HG03159 (cell line): Measurements from ENCODE around the gene TMEM135.
A peak's percentile ranks its signal among the peaks of the same experiment; 100 is the strongest.
"Not testable (repeated sequence)": the region's sequence is repeated elsewhere in the genome, so short reads cannot be mapped to it uniquely, and the experiment has no call there.

Source experiments
- ATAC-seq: cut with Tn5 transposase; IDR thresholded peaks from one replicate; pipeline ENCODE4 v1.9.1; 2021; ENCODE audit warnings: mild to moderate bottlenecking, moderate library complexity; ENCODE audit not compliant: unreplicated experiment

TMEM135 gene

DNA sequence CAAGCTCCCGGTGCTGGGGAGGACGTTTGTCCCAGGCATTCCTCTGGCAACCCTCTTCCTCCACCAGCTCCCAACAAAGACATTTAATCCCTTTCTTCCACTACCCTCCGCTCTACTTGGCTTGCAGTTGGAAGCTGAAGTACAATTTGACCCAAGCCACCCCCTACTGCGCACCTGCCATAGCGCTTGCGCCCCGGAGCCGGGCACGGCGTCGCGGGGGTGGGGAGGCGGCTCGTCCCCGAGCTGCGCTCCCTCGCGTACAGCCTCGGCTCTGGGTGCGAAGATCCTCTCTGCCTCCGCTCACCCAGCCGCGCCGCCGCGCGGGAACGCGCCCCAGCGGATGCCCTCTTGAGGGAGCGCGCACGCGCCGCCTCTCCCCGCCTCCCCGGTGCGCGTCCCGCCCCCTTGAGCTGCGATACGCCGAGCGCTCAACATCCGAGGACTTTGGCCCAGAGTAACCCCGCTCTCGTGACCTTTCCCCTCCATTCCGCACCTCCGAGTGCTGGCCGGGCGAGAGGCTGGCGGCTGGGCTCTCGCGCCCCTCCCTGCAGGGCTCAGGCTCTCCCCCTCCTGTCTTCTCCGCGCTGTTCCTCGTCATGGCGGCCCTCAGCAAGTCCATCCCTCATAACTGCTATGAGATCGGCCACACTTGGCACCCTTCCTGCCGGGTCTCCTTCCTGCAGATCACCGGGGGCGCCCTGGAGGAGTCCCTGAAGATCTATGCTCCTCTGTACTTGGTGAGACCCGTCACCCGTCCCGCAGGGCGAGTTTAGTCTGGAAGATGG lies at the start of gene TMEM135:
TSS of gene TMEM135 (plus strand) at position 485 of the 785 bp plus-strand sequence. CDS start at position 597, 112 bp downstream.
- ATAC-seq, result peak; percentile 99

DNA sequence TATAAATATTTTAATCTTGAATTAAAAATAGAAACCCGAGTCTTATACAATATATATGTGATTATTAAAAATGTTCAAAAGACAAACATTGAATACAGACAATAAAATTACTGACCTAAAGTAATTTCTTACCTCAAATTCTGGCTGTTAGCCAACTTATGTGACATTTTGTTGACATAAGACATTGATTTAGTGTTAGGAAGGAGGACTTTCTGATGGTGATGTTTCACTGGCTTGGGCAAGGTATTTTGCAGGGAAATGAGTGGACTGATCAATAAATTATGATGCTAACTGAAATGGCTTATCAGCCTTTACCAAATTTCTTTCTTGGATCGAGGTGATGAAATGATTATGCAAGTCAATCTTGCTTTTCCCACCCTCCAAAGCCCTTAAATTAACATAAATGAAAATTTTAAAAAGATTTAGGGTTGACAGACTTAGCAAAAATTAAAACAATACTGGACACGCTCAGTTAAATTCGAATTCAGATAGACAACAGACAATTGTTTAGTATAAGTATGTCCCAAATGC lies 49.3 kb upstream of the TMEM135 start:
- no peak for ATAC-seq

DNA sequence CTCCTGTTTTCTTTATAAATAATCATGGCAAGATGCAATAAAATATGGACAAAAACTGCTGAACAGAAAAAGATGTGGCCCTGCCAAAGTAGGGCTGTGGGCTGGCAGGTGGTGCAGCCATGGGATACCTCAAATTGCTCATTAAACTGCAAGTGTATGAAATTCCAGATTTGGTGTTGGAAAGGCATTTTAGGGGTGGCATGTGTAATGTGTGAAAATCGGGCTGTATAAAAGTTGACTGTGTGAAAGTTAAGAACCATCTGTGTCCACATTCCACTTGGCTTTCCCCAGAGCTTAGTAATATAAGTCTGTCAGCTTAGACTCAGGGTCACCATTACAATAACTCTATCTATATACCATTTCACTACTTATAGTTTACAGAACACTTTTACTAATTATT lies 47.7 kb upstream of the TMEM135 start:
- no peak for ATAC-seq

DNA sequence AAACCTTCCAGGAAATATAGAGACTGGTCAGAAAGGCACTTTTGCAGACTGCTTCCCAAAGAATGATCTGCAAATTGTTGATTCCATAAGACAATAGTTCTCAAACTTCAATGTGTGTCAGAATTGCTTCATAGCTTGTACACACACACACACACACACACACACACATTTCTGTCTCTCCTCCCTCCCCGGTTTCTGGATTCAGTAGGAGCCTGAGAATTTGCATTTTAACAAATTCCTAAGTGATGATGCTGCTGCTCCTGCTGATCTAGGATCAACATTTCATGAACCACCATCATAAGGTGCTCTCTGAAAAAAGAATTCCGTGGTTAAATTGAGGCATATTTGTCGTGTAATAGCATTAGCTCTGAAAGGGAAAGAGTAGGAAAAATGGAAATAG lies 47.2 kb upstream of the TMEM135 start:
- ATAC-seq, result no peak

DNA sequence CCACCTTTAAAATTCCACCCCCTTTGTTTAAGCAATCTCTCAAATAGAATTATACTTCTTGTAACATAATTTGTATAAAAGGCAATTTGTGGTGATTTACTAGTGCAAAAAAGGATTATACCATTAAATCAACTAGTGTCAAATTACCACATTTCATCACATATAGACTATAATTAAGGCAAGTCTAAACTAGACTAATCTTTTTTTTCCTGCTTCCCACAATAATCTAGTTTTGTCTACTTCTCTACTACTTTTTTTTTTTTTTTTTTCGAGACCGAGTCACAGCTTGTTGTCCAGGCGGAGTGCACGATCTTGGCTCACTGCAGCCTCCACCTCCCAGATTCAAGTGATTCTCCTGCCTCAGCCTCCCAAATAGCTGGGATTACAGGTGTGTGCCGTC lies 46.4 kb upstream of the TMEM135 start:
- ATAC-seq, result no peak

DNA sequence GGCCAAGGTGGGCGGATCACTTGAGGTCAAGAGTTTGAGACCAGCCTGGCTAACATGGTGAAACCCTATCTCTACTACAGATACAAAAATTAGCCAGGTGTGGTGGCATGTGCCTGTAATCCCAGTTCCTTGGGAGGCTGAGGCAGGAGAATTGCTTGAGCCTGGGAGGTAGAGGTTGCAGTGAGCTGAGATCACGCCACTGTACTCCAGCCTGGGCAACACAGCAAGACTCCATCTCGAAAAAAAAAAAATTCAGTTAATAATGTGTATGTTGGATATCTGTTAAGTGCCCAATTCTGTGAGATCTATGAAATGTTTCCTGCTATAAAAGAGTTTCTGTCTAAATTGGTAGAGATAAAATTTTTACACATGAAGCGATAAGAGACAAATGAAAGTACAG lies 45.4 kb upstream of the TMEM135 start:
- not testable (repeated sequence) for ATAC-seq

DNA sequence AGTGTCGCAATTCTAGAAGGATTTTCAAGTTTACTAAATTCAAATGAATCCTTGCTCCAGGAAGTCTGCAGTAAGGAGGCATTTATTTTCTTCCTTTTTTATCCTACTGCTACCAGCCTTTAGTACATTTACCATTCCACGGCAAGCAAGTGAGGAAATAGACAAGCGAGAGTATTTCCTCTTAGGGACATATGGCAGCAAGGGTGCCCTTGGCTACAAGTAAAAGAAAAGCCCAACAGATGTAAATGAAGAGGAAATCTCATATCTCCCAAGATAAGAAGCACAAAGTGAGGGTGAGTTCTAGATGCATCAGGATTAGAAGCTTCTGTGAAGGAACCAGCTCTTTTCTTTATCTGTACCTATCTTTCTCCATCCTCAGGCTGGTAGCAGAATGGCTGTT lies 44.7 kb upstream of the TMEM135 start:
- no peak for ATAC-seq

DNA sequence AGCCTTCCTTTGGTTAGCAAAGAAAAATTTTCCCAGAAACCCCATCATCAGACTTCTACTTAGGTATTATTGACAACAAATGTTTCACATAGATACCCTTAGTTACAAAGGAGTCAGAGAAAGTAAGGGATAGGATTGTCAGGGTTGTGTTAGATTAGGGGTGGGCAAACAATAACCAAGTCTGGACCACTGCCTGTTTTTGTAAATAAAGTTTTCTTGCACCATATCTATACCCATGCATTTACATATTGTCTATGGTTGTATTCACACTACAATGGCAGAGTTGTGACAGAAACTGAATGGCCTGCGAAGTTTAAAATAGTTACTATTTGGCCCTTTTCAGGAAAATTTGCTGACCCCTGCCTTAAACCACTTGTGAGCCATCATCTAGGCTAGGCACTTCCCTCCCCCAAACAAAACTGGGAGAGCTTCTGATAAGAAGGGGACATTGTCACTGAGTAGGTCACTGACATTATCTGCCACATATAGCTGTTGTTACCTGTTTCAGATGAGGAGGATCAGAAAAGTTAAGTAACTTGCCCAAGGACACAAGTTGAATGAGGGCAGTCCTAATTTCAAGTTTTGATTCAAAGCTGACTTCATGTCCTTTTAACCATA lies 40.7 kb upstream of the TMEM135 start:
- no peak for ATAC-seq

DNA sequence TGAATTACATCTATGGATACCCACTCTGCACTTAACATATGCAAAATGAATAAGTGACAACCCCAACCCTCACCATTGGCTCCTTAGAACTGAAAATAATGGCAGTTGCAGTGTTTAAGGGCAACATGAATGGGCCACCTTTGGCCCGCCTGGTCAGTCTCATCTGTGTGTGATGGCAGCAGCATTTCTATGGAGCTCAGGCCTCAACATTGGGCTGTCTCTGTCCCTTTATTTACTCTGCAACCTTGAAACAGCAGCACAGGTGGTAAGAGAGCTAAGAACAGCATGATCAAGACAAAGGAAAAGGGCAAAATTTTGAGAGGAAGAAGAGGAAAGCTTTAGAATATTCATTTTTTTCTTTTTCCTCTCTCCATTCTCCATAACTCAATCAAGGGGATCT lies 38.3 kb upstream of the TMEM135 start:
- no peak for ATAC-seq

DNA sequence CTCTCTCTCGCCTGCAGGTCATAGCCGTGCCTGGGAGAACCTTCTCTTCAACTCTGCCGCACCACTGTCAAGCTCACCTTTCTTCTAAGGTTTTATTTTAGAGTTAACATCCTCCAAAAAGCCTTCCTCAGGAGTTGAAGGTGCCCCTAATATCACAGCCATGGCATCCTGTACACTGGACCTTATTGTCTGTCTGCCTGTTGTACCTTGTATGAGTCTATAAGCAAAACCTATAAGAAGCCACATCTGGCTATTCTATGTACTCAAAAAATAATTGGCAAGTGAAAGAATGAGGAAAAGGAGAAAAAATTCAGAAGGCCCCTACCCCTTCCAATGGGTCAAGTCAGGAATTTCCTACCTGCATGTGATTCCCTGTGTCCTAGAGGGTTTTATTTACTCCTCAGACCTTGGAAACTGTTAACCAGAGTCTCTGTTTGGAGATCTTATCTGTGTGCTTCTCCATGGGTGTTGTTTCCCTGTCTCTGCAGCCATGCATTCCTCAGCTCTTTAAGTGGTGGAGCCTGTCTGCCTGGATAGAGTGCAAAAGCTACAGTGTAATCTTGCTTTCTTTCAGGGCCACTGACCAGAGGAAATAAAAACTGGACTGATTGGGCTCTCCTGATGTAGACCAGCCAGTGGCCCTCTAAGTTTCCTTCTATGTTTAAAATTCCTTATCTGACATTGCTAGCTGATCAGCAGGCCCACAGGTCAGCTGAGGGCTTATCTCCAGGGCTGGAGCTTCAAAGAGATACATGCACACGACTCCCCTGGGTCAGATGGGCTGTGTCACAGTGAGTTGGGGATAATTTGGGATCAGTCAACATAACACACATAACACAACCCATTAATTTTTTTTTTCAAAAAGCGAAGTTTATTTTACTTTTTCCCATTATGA lies 37.6 kb upstream of the TMEM135 start:
- no peak for ATAC-seq

DNA sequence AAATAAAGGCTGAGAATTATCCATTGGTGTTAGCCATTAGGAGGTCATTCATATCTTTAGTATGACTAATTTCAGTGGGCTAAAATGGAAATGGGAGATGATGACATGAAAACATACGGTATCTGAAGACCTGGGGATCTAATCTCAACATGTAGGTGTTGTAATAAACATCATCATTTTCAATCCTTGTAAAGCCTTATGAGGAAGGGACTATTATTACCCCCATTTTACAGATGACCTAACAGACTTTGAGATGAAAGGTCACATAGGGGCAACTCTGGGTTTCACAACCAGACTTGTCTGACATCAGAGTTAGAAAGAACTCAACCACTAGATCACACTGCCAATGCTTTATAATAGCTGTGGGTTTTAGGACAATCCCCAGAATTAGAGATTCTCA lies 34.8 kb upstream of the TMEM135 start:
- ATAC-seq, result no peak

DNA sequence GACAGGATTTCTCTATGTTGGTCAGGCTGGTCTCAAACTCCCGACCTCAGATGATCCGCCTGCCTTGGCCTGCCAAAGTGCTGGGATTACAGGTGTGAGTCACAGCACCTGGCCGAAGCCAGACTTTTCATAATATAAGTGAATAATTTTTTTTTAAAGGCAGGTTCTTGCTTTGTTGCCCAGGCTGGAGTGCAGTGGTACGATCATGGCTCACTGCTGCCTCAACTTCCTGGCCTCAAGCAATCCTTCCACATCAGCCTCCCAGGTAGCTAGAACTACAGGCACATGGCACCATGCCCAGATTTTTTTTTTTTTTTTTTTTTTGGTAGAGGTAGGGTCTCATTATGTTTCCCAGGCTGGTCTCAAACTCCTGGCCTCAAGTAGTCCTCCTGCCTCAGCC lies 33.5 kb upstream of the TMEM135 start:
- ATAC-seq, result not testable (repeated sequence)

DNA sequence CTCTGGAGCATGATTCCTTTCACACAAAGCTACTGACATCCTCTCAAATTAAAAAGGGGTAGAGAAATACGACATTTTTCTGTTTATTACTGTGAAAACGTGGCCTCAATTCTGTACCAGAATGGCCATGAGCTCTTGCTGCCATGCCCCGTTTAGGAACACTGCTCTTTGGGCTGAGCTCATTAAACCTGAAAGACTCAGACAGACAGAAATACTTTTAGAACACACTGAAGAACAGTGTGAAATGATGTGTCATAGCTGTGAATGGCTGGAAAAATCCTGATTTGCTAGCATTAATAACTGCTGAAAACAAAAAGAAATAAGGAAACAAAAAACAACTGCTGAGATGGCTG lies 32.2 kb upstream of the TMEM135 start:
- no peak for ATAC-seq

DNA sequence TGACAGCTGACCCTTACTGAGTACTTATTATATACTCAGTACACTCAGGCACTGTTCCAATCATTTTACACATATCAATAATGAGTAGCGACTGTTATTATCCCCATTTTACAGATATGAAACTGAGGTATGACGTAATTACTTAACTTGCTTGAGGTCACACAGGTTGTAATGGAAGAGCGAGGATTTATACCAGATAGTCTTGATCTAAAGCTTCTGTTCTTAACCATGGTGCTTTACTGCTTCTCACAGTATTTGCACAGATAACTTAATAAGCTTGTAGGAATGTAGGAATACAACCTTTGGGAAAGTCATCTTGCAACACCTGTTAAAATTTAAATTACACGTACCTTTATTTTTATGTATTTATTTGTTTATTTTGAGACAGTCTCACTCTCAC lies 31.7 kb upstream of the TMEM135 start:
- no peak for ATAC-seq

DNA sequence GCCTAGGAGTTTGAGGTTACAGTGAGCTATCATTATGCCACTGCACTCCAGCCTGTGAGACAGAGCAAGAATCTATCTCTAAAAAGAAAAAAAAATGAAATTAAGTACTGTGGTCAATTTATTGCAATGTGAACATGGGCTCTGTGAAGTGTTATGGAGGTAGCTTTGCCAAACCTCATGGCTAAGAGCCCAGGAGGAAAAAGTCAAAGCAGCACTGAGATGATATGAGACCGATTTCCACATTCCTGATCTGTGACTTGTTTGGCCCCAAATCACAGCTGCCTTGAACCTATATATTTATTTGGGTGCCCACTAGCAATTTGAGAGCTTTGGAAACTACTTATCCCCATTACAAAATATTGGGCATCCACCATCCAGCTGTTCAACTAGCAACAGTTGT lies 29.8 kb upstream of the TMEM135 start:
- no peak for ATAC-seq

DNA sequence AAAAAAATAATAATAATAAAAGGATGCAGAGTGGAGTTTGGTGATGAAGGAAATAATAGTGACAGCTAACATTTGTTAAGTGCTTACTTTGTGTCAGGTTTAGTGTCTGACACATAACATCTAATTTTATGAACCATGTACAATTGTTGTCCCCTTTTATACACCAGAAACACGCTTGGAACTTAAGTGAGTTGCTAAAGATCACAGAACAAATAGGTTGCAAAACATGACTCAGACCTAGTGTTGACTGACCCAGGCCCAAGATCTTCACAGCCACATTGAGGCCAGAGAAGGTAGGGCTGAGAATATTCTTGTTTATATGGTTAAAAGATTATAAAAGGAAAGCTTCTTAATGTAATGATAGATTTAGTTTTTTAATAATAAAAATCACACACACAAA lies 25.6 kb upstream of the TMEM135 start:
- no peak for ATAC-seq

DNA sequence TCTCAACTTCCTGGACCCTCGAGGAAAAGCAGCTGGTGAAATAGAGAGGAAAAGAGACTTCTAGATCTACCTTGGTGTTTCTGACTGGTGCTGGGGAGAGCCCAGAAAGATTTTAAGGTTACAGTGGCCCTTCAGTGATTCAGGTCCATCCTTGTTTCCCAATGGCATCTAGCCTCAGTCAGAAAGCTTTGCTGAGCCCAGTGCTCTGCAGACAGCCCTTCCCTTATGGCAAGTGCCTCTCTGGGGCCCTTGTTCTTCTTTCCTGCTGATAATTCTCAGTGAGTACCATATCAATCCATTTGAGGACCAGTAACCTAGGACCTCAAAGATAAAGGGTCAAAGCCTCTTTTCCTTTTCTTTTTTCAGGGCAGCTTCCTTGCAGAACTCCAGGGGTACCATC lies 25.1 kb upstream of the TMEM135 start:
- no peak for ATAC-seq

DNA sequence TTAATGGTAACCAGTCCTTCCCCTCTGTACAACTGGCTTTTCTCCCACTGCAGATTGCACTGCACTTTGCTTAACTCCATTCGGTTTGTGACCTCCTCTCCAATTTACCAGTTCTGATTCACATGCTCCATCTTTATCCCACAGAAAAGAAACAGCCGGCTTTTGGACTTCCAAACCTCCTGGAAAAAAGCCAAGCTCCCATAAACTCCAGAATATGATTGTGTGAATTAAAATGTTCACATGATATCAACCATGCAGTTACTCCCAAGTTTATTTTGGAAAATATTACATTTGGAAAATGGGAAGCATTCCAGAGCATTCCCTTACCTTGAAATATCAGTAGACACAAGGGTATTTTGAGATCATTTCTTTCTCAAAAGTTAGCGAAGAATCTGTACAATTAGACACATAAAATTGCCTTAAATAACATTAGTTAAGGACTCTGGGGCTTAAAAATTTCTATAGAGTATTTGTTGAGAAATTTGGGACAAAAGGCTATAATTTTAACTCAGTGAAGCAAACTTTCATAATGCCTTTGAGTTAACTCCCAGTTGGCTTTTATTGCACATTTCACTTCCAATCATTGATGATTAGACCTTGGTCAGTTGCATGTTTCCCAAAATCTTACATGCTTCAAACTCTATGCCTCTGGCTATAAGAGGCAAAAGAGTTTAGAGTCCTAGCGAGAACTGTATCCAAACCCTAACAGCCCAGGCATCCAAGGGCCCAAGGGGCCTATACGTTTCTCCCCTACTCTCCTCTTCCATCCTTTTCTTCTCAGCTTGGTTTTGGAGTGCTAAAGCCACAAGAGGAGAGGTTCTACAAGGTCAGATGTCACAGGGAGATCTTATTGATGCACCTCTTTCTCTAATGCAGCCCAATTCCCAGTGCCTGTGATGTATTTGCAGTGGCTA lies 23.6 kb upstream of the TMEM135 start:
- ATAC-seq, result no peak

DNA sequence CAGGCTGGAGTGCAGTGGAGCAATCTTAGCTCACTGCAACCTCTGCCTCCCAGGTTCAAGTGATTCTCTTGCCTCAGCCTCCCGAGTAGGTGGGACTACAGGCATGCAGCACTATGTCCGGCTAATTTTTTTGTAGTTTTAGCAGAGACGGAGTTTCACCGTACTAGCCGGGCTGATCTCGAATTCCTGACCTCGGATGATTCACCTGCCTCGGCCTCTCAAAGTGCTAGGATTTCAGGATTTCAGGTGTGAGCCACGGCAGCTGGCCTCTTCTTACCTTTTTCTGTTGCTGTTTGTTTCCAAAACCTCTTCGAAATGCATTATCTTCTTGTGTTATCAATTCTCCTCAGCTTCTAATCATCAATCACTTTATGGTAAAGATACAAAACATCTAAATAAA lies 22.1 kb upstream of the TMEM135 start:
- no peak for ATAC-seq

DNA sequence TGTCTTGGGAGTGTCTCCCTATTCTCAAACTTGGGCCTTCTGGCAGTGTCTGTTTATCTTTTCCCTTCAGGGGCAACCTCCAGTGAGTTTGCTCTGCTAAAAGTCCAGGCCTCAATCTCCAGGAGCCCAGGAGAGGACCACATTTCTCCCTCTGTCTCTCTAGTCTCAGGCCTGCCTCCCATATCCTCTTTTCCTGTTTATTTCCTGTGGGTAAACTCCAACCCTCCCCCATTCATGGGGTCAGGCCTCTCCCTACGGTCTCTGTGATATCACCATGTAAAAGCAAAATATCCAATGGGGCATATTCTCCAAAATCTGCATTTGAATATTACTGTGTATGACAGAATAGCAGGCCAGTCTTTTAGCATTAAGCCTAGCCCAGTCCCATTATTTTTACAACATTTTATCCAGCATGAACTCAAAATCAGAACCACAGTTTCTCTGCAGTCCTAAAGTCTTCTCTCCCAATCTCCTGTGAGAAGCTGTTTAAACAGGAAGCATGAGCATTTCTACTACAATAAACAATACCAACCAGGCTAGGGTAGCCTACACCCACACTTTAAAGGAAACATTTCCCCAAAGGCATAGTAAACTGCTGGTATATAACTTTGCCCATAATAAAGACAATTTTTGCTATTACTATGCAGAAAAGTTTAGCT lies 18.0 kb upstream of the TMEM135 start:
- ATAC-seq, result no peak
